ENCODE data around the gene TCEA3. TPM values are rescaled to one million over a fixed set of nuclear protein-coding genes. Genes with fewer than 3 reads are reported as not detected.

The TCEA3 gene
- total RNA-seq, 4 donors from 2014 or later: 26.8 to 50.4 (median 48.0) TPM

DNA sequence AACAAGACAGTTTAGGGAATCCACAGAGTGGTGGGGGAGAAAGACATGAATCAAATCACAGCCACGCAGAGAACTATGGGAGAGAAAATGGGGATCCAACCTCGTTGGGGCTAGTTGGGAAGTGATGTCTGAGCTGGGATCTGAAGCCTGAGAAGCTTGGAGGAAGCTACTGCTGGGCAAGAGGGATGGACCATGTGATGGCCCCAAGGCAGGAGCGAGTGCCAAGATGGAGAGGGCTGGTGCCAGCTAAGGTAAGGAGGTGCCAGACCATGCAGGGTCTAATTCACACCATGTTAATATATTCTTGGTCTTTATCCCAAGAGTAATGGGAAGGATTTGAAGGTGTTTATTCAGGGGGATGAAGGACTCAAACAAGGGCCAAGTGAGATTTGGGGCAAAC, 18.2 kb upstream of the TCEA3 start:
- no peak for TF ChIP-seq POLR2A (IDR thresholded peaks at IDR 0.05)
- TF ChIP-seq, protein P1, sequence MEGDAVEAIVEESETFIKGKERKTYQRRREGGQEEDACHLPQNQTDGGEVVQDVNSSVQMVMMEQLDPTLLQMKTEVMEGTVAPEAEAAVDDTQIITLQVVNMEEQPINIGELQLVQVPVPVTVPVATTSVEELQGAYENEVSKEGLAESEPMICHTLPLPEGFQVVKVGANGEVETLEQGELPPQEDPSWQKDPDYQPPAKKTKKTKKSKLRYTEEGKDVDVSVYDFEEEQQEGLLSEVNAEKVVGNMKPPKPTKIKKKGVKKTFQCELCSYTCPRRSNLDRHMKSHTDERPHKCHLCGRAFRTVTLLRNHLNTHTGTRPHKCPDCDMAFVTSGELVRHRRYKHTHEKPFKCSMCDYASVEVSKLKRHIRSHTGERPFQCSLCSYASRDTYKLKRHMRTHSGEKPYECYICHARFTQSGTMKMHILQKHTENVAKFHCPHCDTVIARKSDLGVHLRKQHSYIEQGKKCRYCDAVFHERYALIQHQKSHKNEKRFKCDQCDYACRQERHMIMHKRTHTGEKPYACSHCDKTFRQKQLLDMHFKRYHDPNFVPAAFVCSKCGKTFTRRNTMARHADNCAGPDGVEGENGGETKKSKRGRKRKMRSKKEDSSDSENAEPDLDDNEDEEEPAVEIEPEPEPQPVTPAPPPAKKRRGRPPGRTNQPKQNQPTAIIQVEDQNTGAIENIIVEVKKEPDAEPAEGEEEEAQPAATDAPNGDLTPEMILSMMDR (IDR thresholded peaks at IDR 0.05): no peak
- no peak overlapping the region for H3K27ac ChIP-seq
- no peaks in the 10 kb centered on the region for H3K9me3 ChIP-seq
- H3K4me1 ChIP-seq: peaks cover 0 to 10% of the 10 kb centered on the region in 2 donors
- DNase-seq: no peak
- intact Hi-C loops (cut with DNase I): no loop called here
- WGBS, 2 donors: 89 to 91% methylated on average over 3 of the region's 3 CpGs
- no peak overlapping the region for H3K4me3 ChIP-seq (replicated peaks in 1 of 3)
- H3K27me3 ChIP-seq: no peaks in the 10 kb centered on the region
- H3K36me3 ChIP-seq: peaks cover 0 to 17% of the 10 kb centered on the region in 2 donors

DNA sequence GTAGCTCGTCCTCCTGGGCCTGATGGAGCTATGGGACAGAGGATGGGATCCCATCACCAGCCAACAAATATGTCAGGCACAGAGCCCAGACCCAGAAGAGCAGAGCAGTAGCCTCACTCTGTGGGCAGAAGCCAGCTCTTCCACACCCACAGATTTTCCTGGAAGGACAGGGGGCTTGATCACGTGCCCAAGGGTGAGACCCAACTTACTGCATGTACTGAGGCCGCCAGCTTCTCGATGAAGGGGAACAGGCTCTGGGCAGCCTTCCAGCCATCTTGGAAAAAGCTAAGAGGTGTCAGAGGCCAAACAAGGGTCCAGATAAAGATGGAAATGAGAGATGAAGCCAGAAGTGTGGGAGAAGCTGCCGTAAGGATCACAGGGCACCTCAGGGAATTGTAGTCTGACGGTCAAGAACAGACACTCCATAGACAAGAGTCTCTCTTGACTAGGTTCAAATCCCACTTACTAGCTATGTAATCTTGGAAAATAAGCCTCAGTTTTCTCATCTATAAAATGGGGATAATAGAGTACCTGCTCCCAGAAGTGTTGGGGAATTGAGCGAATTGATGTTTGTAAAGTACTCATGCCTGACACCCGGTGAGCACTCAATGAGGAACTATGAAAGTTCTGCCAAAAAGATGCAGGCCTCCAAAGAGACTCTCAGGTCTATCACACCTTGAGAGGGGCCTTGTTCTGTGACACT, 17.0 kb upstream of the TCEA3 start:
- Histone ChIP-seq H3K36me3 (peaks cover 8 to 19% of the 10 kb centered on the region in 2 donors), H3K4me3 (replicated peaks in 1 of 3) (no peak overlapping the region), H3K27me3 (no peaks in the 10 kb centered on the region), H3K27ac (no peak overlapping the region), H3K9me3 (no peaks in the 10 kb centered on the region), H3K4me1 (peaks cover 0 to 10% of the 10 kb centered on the region in 2 donors)
- WGBS, 2 donors: 78 to 86% methylated on average over 7 to 8 of the region's 8 CpGs
- intact Hi-C loops (cut with DNase I): no loop called here
- no peak for DNase-seq
- TF ChIP-seq, protein P1 (IDR thresholded peaks at IDR 0.05): no peak
- no peak for TF ChIP-seq POLR2A (IDR thresholded peaks at IDR 0.05)

DNA sequence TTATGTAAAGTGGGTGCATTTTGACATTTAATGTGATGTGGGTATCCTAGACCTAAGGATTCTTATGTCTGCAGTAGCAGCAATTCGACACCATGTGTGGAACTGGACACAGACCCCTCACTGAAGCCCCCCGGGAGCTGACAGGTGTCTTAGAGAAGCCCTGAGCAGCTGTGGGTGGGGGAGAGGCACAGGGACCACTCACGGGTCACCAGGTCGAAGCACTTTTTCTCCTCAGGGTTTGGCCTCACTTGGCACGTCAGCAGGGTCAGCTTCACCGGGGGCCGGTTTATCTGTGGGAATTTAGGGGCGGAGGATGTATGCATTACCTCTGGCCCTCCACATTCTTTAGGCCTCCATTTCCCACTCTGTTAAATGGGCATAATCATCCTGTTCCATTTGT, 14.0 kb upstream of the TCEA3 start:
- no peak for DNase-seq
- Histone ChIP-seq H3K27me3 (no peaks in the 10 kb centered on the region), H3K4me1 (no peaks in the 10 kb centered on the region), H3K4me3 (replicated peaks in 1 of 3) (no peak overlapping the region), H3K27ac (no peak overlapping the region), H3K9me3 (no peaks in the 10 kb centered on the region), H3K36me3 (peaks cover 21 to 33% of the 10 kb centered on the region in 2 donors)
- TF ChIP-seq, protein P1 (IDR thresholded peaks at IDR 0.05): no peak
- no peak for TF ChIP-seq POLR2A (IDR thresholded peaks at IDR 0.05)
- intact Hi-C loops (cut with DNase I): no loop called here
- 94 to 96% methylated on average over 7 to 8 of the region's 8 CpGs for WGBS, 2 donors

DNA sequence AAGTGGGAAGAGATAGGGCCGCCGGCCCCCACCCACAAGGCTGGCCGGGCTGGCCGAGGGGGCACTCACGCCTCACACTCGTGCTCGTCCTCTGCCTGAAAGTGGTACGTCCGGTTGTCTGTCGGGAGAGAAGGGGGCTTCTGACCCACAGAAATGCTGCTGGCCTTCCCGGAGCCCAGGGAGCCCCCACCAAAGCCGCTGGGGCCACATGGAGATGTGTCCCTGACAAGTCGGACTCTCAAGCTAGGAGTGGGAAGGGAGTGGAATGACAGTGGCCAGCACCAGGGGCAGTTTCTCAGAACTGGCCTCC, 12.8 kb upstream of the TCEA3 start:
- no peaks in the 10 kb centered on the region for H3K4me1 ChIP-seq
- H3K36me3 ChIP-seq: peaks cover 33 to 45% of the 10 kb centered on the region in 2 donors
- H3K9me3 ChIP-seq: no peaks in the 10 kb centered on the region
- H3K27ac ChIP-seq: no peak overlapping the region
- TF ChIP-seq, protein P1 (IDR thresholded peaks at IDR 0.05): no peak
- no peak for TF ChIP-seq POLR2A (IDR thresholded peaks at IDR 0.05)
- 88 to 91% methylated on average over 12 to 13 of the region's 13 CpGs for WGBS, 2 donors
- H3K4me3 ChIP-seq (replicated peaks in 1 of 3): no peak overlapping the region
- intact Hi-C loops (cut with DNase I): no loop called here
- no peak for DNase-seq
- H3K27me3 ChIP-seq: no peaks in the 10 kb centered on the region

DNA sequence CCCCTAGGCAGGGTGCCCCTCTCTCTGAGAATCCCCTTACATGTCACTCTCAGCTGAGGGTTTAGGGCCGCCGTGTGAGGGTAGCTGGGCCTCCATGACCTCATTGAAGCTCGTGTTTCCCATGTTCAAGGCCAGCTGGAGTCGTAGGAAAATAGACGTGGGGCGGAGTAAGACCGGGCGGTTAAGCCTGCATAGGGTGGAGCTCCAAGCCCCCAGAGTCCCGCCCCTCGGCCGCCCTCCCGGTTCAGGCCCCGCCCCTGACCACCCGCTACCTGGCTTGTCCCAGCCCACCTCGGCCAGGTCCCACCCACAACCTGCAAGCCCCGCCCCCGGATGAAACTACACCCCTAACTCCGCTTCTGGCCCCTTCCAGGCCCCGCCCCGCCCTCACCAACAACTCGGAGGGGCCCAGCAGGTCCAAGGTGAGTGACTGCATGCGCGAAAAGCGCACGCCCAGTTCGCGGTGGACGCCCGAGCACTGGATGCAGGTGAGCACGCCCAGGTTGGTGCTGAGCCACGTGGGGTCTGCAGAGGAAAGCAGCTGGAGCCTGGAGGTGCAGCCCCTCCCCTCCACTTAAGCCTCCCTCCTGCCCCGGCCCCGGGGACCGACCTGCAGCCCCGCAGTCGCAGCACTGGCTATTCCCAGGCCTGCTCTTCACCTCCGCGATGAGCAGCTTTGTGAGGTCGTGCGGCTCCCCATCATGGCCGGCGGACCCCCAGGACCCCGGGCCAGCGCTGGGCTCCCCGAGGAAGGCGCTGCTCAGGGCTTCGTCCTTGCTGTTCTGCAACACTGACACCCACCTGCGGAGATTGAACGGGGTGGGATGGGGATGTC, 12.2 kb upstream of the TCEA3 start:
- Histone ChIP-seq H3K4me1 (no peaks in the 10 kb centered on the region), H3K9me3 (no peaks in the 10 kb centered on the region), H3K36me3 (peaks cover 36 to 42% of the 10 kb centered on the region in 2 donors), H3K27ac (no peak overlapping the region), H3K4me3 (replicated peaks in 1 of 3) (no peak overlapping the region), H3K27me3 (no peaks in the 10 kb centered on the region)
- TF ChIP-seq, protein P1 (IDR thresholded peaks at IDR 0.05): no peak
- no peak for TF ChIP-seq POLR2A (IDR thresholded peaks at IDR 0.05)
- no peak for DNase-seq
- 81 to 82% methylated on average over 27 to 42 of the region's 49 CpGs for WGBS, 2 donors
- intact Hi-C loops (cut with DNase I): no loop called here
